OCI-M2 (cell line): Measurements from ENCODE around the gene MLLT10.

Experiments
- DNase-seq: peaks from one replicate; lab custom pipeline; 2025; ENCODE audit not compliant: unreplicated experiment; lab: John Stamatoyannopoulos, UW

Gene MLLT10

DNA sequence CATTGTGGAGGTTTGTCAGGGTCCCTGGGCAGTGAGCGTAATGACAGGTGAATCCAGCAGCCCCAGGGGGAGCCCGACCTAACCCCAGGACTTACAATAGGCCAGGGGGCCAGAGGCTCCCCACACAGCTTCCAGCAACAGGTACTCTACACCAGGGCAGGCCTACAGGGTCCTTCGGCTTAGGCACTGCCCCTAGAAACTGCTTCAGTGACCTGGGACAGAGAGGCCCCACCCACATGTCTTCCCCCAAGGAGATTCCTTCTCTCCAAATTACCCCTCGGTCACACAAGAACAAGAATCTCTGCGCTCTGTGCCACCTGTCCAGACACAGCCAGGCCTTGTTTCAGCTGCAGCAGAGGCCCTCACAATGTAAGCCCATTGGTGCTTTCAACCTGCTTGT, 32.9 kb upstream of the MLLT10 start:
- DNase-seq = no peak

DNA sequence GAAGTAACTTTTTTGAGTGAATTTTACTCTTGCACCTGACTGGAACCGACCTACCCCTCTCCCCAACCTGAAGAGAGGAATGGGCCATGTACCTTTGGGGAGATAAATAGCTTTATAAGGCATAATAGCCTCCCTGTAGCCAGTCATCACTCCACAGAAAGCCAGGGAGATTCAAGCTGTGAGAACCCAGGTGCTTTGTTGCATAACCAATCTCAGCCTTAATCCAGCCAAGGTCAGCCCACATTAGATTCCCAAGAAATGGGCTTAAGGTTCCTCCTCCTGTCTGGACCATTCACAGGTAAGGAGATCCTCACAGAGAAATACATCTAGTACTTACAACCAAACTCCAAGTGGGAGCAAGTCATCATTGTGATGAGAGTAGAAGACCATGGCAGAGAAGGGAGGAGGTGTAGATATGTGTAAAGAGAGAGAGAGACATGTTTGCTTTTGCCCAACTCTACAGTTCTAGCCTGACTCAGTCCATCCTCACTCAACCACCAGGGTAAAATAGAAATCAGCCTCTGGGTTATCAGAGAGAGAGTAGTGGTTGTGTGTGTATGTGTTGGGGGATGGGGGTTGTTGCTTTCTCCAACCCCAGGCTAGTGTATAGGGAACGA, 32.2 kb upstream of the MLLT10 start:
- no peak for DNase-seq

DNA sequence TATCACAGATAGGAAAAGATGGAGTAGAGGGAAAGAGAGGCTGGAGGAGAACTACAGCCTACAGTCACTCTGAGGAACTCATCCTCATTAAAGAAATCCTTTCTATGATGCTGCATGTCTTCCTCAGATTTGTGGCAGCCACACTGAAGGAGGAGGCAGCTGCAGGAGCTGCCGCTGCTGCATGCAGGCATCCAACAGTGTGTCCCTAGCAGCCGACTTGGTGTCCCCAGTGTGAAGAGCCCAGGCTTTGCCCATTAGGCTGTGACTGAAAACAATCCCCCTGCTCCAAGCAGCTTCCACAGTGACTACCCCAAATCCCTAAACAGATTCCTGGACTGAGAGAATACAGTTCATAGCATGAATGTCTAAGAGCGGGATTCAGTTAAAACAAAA, 31.7 kb upstream of the MLLT10 start:
- no peak for DNase-seq

DNA sequence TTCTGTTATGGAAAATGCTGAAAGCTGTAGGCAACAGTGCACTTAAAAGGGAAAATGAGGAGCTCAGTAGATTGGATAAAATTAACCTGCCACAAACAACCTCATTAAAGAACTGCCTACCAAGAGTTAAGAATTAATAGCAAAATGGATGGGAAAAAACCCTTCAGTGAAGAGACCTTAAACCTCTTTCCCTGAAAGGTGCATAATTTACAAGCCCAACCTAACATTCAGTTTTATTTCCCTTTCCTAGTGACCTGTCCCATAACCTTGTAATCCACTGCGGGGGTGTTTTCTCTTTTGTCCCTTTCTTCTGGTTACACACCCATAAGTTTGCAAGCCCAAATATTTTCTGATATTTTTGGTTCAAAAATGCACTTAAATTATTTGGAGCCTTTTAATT, 30.5 kb upstream of the MLLT10 start:
- DNase-seq = no peak

DNA sequence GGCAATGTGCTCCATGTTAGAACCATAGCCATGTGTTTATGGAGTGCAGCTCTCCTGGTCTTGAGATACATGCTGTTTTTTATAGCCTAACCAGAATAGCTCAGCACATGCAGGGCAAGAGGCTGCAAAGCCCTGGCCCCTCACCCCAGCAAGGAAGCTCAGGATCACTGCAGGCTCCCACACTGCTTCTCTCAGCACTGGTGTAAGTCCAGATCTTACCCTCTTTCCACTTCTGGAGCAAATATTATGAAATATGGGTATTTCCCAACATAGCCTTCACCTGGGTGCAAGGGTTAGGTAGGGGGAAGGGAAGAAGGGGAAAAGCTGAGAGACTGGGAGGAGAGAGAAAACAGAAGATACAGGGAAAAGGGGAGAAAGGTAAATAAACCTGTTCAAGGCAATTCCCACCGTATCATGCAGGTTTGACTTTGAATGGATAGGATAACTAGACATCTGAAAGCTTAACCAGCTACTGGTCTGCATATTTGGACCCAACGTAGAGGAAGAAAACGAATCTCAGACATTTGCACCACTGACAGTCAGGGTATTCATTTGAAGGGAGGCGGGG, 28.2 kb upstream of the MLLT10 start:
- DNase-seq = no peak

DNA sequence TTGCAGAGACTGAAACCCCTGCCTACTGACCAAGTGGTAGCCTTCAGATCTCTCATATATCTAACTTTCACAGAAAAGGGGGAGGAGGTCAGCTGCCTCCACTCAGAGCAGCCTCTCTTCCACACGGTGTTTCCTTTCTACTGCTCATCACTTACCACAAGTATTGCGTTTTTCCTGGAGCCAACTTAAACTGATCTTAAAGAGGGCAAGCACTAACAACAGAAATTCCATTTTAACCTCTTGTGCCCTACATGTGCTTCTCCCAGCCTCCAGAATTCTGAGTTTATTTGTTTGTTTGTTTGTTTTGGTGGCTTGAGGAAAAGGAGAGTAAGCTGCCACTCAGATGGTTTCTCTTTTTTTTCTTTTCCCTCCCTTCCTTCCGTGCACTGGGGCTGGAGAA, 27.7 kb upstream of the MLLT10 start:
- no peak for DNase-seq

DNA sequence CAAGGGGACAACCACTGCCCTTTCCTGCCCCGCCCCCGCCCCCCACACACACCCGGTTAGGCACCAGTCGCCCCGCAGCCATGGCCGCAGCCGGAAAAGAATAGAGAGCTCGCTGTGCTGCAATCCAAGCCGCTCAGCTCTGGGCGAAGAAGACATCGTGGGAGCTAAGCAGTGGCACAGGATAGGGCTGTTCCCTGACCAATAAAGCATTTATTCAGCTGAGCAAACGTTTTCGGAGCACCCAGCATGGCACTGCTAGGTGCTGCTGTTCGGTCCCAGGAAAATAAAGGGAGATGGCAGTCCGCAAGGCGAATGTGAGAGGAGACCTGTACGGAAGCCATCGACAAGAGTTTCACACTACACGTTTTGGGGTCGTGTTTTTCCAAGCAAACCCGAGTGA, 26.9 kb upstream of the MLLT10 start:
- no peak for DNase-seq

DNA sequence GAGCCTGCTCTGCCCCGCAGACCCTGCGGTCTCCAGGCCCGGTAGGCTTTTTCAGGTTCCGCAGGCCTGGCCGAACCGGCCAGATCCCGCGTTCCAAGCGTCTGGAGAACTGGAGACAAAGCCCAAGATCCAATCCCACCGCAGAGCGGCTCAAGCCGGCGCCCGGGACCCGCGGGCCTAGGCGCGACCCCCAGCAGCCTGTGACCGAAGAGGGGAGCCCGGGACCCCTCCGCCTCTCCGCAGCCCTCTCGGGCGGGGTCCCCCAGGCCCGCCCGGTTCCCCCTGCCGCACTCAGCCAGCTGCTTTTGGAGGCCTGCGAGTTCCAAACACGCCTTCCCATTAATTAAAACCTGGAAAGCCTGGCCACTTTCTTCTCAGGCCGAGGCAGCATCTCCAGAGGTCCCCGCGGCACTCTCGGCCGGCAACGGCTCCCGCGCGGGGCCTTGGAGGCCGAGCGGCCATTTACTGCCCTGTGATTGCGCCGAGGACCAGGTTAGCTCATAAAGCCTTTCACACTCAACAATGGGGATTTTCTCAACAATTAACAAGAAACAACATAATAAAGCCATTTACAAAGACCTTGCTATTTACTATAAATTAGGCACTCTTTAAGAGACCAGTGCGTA, 25.2 kb upstream of the MLLT10 start:
- DNase-seq = no peak

DNA sequence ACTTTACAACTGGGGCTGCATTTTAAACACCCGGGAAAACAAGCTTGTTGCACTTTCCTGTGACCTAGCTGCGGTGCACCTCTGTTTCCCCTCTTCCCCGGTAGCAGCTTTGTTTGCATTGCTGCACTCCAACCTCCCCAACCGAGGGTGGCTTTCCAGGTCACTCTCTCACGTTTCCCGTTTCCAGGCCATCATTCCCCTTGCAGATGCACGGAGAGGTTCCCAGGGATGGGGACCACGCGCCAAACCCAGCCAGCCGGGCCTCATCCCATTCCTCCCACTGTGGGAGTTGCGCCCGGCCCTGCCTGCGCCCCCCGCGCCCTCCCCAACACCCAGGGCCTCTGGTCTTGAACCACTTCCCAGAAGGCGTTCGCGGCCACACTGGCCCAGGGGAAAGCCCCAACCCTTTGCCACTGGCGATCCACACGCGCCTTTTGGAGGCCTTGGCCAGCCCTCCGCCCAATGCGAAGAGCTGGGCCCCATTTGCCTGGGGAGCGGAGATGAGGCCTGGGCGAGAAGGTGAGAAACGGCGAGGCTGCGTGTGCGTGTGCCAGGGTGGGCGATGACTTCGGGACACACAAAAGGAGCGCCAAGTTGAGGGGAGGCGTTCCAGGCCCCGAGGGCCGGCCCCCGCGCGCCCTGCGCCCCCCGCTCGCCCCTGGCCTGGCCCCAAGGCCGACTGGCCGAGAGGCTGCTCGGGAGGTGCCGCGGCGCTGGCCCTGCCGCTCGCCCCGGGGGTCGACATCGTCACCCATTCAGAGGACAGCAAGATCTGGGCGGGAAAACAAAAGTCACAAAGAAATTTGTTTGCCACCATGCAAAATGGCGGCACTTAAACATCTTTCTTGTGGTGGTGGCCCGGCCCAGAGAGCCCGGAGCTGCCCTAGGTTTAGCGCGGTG, 24.4 kb upstream of the MLLT10 start:
- no peak for DNase-seq

DNA sequence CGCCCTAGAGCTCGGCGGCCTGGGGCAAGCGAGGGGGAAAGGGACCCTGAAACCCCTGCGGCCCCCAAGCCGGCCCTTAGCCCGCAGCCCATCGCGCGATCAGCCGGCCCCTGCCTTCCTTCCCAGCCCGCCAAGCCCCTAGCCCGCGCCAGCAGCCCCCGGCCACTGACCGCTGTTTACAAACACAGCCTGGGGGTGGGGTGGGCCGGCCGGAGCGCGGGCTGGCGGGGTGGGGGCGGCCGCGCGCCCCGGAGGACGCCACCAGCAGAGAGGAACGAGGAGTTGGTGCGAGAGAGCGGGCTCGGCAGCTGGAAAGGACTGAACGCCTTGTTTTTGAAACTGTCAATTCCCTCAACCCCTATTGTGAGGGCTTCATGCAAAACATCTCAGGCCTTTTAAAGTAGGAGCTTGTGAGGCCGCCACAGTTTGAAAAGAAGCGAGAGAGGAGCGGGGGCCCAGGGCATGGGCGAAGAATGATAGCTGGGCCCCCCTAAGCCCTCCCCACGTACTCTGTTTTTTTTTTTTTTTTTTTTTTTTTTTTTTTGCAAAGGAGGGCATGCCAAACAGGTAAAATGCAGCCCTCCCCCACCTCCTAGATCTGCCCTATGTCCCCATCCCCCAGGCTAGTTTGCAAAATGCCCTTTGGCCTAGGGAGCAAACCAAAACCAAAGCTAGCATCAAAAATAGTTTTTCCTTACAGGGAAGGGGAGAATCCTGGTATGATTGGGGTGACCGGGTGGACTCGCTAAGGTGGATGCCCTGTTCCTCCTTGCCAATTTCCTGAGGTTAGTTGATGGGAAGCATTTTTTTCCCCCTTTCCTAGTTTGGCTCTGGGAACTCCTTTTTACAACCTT, 23.6 kb upstream of the MLLT10 start:
- DNase-seq = no peak

DNA sequence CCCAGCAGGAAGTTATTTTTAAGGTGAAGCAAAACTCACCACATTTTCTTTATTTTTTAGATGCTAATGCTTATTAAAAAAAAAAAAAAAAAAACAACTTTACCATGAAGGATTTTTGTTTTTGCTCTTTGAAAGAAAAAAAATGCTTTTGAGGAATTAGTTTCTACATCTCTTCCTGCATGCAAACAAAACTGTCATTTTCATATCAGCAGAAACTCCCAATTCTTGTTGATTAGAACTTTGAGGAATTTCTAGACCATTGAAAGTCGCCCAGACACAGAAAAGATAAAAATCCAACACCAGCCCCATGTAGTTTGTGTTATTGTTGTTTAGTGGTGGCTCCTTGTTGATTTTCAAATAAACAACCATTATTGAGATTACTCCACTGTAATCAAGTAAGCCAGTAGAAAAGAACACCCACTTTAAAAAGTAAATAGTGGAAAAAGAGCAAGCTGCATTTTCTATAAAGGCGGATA, 22.9 kb upstream of the MLLT10 start:
- no peak for DNase-seq

DNA sequence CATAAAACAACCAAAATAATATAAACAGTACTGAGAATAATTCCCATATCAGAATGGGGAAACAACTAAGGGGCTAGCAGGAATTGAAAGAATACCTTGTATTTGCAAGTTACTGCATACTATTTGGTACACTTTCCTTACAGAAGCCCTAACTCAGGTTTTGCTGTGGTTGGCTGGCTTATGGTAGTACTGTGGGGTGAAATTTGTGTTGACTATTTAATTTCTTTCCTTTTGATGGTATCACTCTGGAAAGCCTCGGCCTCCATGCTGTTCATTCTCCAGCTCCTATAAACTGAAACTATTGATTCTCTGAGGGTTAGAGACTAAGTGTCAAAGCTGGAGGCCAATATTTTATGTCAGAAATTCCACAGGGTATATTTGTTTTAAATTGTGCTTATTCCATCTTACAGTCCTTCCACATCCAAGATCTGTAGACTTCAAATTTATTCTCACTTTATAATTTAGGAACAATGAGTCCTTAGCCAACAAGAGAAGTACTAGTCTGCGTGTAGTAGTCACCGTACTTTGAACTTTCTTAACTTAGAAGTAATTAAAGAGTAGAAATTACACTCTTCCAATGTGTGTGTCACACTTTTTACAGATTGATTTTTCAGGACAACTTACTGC, 22.0 kb upstream of the MLLT10 start:
- no peak for DNase-seq

DNA sequence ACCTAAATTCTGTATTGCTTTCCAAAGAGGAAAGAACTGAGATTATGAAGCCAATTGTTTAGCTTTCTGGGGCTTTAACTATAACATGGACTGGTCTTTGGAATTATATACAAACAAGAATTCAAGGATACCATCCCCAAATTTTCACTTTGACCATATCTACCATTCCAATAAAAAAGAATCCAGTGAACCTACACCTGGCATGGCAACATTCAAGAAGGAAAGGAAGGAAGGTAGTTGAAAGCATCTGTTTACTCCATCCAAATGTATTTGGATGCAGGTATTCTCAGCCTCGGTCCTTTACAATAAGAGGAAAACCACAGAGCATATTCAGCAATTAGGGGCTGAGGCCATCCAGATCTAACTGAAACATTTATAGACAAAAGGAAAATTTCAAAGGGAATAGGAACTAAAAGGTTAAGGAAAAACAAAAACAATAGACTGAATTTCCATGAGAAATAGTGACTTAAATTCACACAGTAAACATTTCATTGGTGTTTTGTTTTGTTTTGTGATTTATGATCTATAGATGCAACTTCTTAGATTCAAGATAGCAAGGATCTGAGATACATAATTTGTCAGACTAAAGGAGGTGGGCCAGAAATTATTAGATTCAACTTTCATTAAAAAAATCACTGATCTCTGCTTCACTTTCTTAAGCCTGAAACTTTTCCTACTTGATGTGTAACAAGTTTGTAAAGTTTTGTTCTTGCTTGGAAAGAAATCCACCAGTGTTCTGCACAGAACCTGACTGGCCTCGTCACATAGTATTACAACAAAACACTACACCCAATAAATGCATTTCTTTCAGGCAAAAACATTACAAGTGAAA, 21.2 kb upstream of the MLLT10 start:
- no peak for DNase-seq

DNA sequence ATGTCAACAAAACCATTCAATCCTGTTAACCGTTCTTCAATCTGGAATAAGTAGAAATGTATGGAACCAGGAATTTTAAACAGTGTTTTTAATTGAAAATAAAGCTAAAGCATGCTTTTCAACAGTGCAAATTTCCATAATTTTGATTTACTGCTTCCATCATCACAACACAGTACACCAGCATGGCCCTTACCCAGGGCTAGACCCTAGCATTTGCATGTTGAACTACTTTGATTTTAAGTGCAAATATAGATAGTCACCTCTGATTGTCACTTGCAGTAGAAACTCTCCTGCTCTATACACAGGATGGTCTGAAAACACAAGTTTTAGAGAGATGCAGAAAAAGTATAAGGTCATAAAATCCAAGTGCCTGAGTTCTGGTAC, 20.6 kb upstream of the MLLT10 start:
- no peak for DNase-seq

DNA sequence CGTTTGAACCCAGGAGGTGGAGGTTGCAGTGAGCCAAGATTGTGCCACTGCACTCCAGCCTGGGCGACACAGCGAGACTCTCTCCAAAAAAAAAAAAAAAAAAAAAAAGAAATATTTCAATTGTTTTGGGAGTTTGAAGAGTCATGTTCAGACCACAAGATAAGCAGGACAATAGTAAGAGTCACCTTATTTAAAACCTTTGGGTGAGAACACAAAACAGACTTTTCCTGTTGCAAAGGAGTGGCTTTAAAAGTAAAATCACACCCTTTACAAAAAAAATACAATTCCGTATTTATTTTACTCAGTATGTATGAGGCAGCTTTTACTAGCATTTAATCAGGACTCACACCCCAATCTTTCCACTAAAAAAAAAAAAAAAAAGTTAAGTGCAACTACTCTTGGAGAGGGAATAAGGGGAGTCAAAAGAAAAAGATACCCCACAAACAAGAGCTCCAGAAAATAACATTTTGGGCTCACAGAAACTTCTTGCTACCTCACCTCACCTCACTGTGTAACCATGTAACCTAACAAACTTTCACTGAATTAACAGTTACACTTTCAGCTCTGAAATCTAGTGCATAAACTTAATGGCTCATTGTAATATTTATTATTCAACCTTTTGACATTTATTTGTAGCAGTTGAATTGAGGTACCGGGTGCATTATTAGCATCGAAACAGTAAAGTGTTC, 19.8 kb upstream of the MLLT10 start:
- no peak for DNase-seq

DNA sequence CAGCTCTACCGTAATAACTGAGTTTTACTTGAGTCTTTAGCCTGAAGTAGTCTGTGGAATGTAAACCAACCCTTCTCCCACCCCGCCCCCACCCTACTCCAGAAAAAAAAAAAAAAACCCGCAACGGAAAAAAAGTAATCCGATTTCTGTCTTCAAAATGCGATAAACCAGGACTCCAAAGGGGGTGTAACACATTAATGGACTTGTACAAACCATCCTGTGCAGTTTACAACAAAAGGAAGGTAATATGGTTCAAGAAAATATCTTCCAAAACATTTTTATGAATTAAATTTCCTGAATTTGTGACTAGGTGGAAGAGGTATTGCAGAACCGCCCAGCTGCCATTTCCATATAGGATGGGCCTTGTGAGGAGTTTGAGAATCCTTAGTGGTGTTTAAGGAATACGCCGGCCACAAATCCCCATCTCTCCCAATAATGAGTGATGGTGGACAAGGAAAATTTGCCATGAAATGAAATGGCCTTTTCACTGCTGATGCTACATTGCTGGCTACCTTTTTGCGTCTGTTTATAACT, 19.1 kb upstream of the MLLT10 start:
- DNase-seq = no peak

DNA sequence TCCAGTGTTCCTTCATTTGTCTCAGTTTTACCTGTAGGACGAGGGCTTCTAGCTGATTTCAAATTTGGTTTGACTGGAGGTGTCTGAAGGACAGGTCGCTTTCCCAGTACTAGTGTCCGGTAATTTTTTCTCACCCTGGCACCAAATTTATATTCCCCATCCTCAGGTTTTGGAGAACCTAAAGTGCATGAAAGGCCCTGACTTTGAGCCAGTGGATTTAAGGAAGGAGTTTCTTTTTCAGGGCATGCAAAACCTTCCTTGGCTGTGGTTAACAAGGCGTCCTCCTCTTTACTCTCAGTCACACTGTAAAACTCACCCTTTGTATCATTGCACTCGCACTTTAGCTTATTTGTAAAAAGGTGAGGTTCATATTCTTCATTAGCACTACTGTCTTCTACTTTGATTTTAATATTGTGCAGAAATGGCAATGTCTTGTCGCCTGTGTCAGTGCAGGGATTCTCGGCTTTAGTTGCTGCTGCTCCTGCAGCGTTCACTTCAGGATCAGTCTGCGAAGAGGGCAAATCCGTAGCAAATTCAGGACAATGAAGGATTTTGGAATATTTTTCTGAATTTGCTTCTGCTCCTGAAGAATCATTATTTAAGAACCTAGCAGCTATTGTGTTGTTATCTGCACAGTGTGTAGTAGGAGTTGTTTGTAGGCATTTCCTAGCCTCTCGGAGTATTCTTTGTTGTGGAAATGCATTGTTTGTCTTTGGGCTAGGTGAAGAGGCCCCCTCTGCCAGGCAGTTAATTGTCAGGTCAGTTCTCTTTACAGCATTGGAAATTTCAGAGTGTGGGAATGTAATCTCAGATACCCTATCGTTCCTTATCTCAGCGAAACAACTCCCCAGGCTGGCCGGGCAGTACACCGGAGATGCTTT, 18.4 kb upstream of the MLLT10 start:
- no peak for DNase-seq
